Cardiac fibroblast (primary cell): ENCODE results near the gene STXBP6.

Source experiments
- DNase-seq, 2 donors: peaks; one replicate each; pipeline versions ENCODE4 v3.0.0 to v3.0.0-alpha.2; 2010; ENCODE audit warnings: low read depth in 2 of 2
- H3K4me3 ChIP-seq, 2 donors: replicated peaks in 1 of 2; 1 replicate in 1 of 2; 2 replicates in 1 of 2; pipeline ENCODE4 v1.5.1; 2011; ENCODE audit warnings: low read depth in 2 of 2, low read length in 2 of 2, mild to moderate bottlenecking in 2 of 2, moderate library complexity in 1 of 2
- TF ChIP-seq, protein P1 (sequence below): IDR thresholded peaks from one replicate; pipeline ENCODE4 v1.5.1; 2011; ENCODE audit warnings: low read depth, mild to moderate bottlenecking, low read length, inconsistent platforms

The STXBP6 gene

GRCh38 chr14:25090256-25090655, 40.3 kb upstream of the STXBP6 start:
- no peak for DNase-seq
- TF ChIP-seq, protein P1, sequence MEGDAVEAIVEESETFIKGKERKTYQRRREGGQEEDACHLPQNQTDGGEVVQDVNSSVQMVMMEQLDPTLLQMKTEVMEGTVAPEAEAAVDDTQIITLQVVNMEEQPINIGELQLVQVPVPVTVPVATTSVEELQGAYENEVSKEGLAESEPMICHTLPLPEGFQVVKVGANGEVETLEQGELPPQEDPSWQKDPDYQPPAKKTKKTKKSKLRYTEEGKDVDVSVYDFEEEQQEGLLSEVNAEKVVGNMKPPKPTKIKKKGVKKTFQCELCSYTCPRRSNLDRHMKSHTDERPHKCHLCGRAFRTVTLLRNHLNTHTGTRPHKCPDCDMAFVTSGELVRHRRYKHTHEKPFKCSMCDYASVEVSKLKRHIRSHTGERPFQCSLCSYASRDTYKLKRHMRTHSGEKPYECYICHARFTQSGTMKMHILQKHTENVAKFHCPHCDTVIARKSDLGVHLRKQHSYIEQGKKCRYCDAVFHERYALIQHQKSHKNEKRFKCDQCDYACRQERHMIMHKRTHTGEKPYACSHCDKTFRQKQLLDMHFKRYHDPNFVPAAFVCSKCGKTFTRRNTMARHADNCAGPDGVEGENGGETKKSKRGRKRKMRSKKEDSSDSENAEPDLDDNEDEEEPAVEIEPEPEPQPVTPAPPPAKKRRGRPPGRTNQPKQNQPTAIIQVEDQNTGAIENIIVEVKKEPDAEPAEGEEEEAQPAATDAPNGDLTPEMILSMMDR, result no peak
- no peak overlapping the region for H3K4me3 ChIP-seq

GRCh38 chr14:25089496-25089895, 39.5 kb upstream of the STXBP6 start:
- TF ChIP-seq, protein P1, result no peak
- no peak for DNase-seq
- no peak overlapping the region for H3K4me3 ChIP-seq

- no peak overlapping the region for H3K4me3 ChIP-seq
- TF ChIP-seq, protein P1, result no peak
- DNase-seq, result no peak
Observed at GRCh38 chr14:25086821-25087396, 37.0 kb upstream of the STXBP6 start.

- no peak for DNase-seq
- H3K4me3 ChIP-seq, result no peak overlapping the region
Observed at GRCh38 chr14:25086081-25086480, 36.1 kb upstream of the STXBP6 start.

DNA sequence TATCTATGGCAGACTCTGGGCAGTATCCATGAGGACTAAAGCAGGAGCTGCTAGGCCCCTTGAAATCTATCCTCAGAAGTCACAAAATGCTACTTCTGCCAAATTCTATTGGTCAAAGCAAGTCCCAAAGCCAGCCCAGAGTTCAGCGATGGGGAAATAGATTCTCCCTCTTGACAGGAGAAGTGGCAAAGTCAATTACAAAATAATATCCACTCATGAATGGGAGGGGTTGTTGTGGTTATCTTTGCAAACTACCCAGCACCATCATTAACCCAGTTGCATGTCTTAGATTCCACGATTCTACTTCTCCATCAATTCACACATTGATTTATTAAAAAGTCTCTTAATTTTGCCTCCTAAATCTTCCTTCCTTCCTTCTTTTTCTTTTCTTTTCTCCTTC, 30.7 kb upstream of the STXBP6 start:
- TF ChIP-seq, protein P1, result no peak
- DNase-seq, result no peak
- H3K4me3 ChIP-seq, result no peak overlapping the region

More at GRCh38 chr14:25086081-25086480, 36.1 kb upstream of the STXBP6 start:
- TF ChIP-seq, protein P1, result no peak

DNA sequence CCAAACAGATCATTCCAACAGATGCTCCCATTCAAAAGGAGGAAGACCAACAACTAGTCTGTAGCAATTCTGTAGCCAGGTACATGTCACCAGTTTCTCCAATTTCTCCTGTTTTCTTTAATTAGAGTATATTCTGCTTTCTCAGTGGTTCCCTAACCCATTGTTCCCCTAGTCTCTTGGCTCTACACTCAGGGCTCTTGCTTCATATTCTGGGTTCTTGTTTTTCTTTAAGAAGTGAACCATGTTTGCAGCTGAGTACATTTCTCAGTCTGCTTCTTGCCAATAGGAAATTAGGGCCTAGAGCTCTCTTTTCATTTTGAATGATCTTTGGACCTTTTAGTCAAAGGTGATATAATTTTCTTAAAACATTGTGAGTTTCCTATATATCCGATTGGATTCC, 29.4 kb upstream of the STXBP6 start:
- no peak overlapping the region for H3K4me3 ChIP-seq
- no peak for DNase-seq
- TF ChIP-seq, protein P1, result no peak

DNA sequence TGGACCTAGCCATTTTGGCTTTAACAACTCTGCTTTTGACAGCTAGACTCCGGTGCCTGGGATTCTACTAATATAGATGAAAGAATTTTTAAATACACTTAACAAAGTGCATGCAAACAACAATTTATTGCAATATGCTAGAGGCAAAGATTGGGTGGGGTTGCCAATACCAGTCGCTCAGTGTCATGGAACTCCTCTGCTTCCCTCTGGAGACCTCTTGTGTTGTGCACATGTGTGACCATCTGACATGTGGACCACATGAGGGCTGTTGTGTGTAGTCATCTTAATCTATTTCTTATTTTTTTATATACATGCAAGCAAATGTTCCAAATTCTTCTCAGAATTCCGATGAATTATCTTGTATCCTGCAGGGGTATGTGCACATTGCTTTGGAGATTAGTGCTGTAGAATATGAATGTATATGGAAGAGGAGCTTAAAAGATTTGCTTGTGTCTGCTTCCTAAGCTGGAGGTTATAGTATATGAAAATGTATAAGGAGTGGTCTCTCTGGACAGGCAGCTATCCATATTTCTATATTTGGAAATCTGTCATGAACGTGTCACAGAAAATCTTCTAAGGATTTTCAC, 24.2 kb upstream of the STXBP6 start:
- H3K4me3 ChIP-seq, result no peak overlapping the region
- TF ChIP-seq, protein P1, result no peak
- DNase-seq, result no peak
